IgD-negative memory B cell (primary cell): ENCODE results near the gene LDOC1. TPM values are rescaled to one million over a fixed set of nuclear protein-coding genes. Genes with fewer than 3 reads are reported as not detected.
"Not testable (repeated sequence)": the region's sequence is repeated elsewhere in the genome, so short reads cannot be mapped to it uniquely, and the experiment has no call there.

Experiments used
- H3K27ac Mint-ChIP-seq, 3 donors: one replicate each; pipeline ENCODE4 v1.8.0; 2020 to 2022; ENCODE audit warnings: mild to moderate bottlenecking in 3 of 3, mixed read lengths in 3 of 3, moderate library complexity in 1 of 3
- H3K27me3 Mint-ChIP-seq: one replicate; pipeline ENCODE4 v1.8.0; 2021; ENCODE audit warnings: mixed read lengths
- H3K36me3 Mint-ChIP-seq: one replicate; pipeline ENCODE4 v1.8.0; 2020; ENCODE audit warnings: mild to moderate bottlenecking, mixed read lengths
- H3K4me1 Mint-ChIP-seq, 3 donors: one replicate each; pipeline ENCODE4 v1.8.0; 2020 to 2022; ENCODE audit warnings: mixed read lengths in 3 of 3, mild to moderate bottlenecking in 1 of 3
- H3K4me3 Mint-ChIP-seq, 4 donors: one replicate each; pipeline ENCODE4 v1.8.0; 2020 to 2022; ENCODE audit warnings: mild to moderate bottlenecking in 4 of 4, mixed read lengths in 4 of 4, moderate library complexity in 3 of 4
- H3K9me3 Mint-ChIP-seq, 3 donors: one replicate each; pipeline ENCODE4 v1.8.0; 2020 to 2021; ENCODE audit warnings: mixed read lengths in 3 of 3, mild to moderate bottlenecking in 1 of 3
- polyA plus RNA-seq: library from polyadenylated mRNA; unstranded; fragments of 300-500 nt; fragmentation: Illumina TruSeq; gene quantifications from one replicate; pipeline ENCODE4 v1.2.3, GENCODE V29; 2021

LDOC1 gene
- 6.7 TPM for polyA plus RNA-seq

DNA sequence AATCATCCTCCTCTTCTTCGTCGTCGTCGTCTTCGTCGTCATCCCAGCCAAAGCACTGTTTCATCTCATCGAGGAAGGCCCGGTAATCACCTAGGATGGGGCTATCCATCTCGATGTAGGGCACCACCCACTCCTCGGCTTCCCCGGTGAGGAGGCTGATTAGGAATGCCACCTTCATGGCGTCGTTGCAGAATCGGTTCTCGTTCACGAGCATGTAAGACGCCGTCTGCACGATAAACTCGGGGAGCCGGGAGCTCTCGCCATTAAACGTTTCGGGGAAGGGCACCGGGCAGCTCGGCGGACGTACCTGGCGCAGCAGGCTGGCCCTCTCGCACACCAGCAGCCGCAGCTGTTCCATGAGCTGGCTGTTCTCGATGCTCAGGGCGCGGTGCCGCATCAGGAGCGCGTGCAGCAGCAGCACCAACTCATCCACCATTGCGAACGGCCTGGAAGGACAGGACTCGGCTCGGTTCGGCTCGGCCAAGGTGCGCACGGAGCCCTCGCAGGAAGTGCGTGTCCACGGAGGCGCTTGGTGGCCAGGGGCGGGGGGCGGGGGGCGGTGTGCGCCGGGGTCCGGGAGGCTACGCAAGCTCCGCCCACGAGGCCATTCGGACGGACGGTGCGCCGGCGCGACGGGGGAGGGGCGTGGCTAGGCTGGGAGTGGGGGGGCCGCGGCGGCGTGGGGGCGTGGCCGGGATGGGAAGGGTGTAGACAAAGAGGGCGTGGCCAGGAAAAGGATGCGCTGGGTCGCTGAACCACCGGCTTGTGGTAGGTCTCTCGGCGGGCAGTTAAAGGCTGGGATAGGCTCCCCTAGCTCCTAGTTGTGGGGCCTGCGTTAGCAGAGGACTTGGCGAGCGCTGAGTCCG, at the start of gene LDOC1:
Gene LDOC1 (minus strand): TSS at position 544 of the 866 bp plus-strand sequence. CDS start 108 bp downstream, at position 436.
- Mint-ChIP-seq H3K27ac (no peak within 1 kb of the TSS), H3K36me3 (no peaks in the 10 kb centered on the region), H3K4me1 (peaks cover 0 to 7% (median 2%) of the 10 kb centered on the region in 3 donors), H3K9me3 (peaks cover 0 to 4% (median 2%) of the 10 kb centered on the region in 3 donors), H3K4me3 (peak within 1 kb of the TSS; percentile 50 to 88 (median 82)), H3K27me3 (peaks cover 4% of the 10 kb centered on the region)

DNA sequence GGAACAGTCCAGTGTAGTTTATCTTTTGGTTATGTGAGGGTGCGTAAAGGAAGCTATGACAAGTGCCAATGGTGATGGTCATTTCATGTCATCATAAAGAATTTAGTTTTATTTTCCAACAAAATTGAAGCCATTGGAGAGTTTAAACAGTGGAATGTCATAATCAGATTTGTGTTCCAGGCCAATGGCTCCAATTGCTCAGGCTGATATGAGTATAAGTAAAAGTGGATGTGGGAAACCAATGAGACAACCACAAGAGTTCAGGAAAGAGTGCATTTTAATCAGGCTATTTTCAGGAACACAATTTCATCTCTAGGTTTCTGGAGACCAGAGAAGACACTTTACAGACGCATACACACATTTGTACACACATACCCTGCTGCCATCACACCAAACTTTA, 44.7 kb upstream of the LDOC1 start:
- H3K27ac Mint-ChIP-seq: no peak overlapping the region
- H3K9me3 Mint-ChIP-seq: peaks cover 2 to 3% (median 3%) of the 10 kb centered on the region in 3 donors
- H3K4me1 Mint-ChIP-seq: no peaks in the 10 kb centered on the region
- H3K27me3 Mint-ChIP-seq: no peaks in the 10 kb centered on the region
- H3K36me3 Mint-ChIP-seq: no peaks in the 10 kb centered on the region
- no peak overlapping the region for H3K4me3 Mint-ChIP-seq

DNA sequence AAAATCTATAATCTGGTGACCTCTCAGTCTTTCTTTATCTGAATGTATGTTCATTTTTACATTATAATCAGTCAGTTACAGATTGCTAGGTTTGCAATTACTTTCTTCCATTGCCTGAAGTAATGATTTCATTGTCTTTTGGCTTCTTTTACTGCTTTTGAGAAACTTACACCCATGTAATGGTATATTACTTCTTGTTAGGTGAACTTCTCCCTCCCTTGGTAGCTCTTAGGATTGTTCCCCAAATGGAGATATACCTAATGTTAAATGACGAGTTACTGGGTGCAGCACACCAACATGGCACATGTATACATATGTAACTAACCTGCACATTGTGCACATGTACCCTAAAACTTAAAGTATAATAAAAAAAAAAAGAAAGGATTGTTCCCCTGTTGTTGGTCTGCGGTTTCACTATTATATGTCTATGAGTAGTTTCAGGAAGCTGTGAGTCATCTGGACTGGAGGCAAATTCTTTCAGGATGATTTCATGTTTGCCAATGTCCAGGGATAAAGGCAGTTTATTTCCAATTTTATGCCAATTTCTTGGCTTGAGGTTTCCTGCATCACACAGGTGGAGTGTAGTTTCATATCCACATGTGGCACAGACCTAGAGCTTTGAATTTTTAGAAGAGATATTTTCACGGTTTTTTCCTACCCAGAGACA, 43.5 kb upstream of the LDOC1 start:
- Mint-ChIP-seq H3K9me3 (peaks cover 0 to 5% (median 3%) of the 10 kb centered on the region in 3 donors), H3K4me3 (no peak overlapping the region), H3K27me3 (no peaks in the 10 kb centered on the region), H3K27ac (no peak overlapping the region), H3K36me3 (no peaks in the 10 kb centered on the region), H3K4me1 (no peaks in the 10 kb centered on the region)

GRCh38 chrX:141214196-141214595, 37.3 kb upstream of the LDOC1 start:
- H3K27me3 Mint-ChIP-seq: no peaks in the 10 kb centered on the region
- H3K4me3 Mint-ChIP-seq: no peak overlapping the region
- H3K9me3 Mint-ChIP-seq: peaks cover 0 to 11% (median 10%) of the 10 kb centered on the region in 3 donors

GRCh38 chrX:141201962-141202361, 25.0 kb upstream of the LDOC1 start:
- Mint-ChIP-seq H3K27me3 (no peaks in the 10 kb centered on the region), H3K9me3 (peaks cover 3 to 11% (median 6%) of the 10 kb centered on the region in 3 donors), H3K4me1 (no peaks in the 10 kb centered on the region), H3K4me3 (no peak overlapping the region), H3K36me3 (no peaks in the 10 kb centered on the region), H3K27ac (no peak overlapping the region)

More at GRCh38 chrX:141214196-141214595, 37.3 kb upstream of the LDOC1 start:
- Mint-ChIP-seq H3K4me1 (no peaks in the 10 kb centered on the region), H3K27ac (no peak overlapping the region), H3K36me3 (no peaks in the 10 kb centered on the region)

DNA sequence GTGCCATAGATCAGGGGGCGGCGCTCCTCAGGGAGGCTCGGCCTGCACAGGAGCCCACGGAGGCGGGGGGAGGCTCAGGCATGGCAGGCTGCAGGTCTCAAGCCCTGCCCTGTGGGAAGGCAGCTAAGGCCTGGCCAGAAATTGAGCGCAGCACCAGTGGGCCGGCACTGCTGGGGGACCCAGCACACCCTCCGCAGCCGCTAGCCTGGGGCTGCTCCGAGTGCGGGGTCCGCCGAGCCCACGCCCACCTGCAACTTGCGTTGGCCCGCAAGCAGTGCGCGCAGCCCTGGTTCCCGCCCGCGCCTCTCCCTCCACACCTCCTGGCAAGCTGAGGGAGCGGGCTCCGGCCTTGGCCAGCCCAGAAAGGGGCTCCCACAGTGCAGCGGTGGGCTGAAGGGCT, 11.6 kb upstream of the LDOC1 start:
- not testable (repeated sequence) for H3K4me1 Mint-ChIP-seq, H3K27me3 Mint-ChIP-seq, H3K9me3 Mint-ChIP-seq, H3K36me3 Mint-ChIP-seq, H3K27ac Mint-ChIP-seq, H3K4me3 Mint-ChIP-seq

GRCh38 chrX:141185366-141185765, 8.4 kb upstream of the LDOC1 start:
- Mint-ChIP-seq H3K27ac (no peak overlapping the region), H3K27me3 (no peaks in the 10 kb centered on the region), H3K9me3 (peaks cover 0 to 3% (median 0%) of the 10 kb centered on the region in 3 donors), H3K36me3 (no peaks in the 10 kb centered on the region), H3K4me1 (peaks cover 0 to 3% (median 0%) of the 10 kb centered on the region in 3 donors), H3K4me3 (no peak overlapping the region)

DNA sequence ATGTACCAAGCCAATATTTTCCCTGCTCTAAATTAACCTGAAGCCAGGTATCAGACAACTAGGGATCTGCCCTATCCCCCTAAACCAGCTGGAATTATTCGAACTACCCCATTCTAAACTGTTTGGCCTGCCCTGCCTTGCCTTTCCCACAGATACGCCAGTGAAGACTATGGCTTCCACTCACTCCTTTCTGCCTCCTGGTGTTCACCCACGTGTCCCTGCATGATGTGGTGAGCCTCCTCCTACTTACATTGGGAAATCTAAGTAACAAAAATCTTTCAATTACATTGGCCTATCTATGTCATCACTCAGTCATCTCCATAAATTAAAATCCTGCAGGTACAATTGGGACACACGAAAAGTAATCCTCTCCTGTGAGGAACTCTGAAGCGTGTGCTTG, 6.1 kb upstream of the LDOC1 start:
- Mint-ChIP-seq H3K27ac (no peak overlapping the region), H3K27me3 (peaks cover under 1% of the 10 kb centered on the region), H3K4me1 (peaks cover 0 to 2% (median 0%) of the 10 kb centered on the region in 3 donors)

DNA sequence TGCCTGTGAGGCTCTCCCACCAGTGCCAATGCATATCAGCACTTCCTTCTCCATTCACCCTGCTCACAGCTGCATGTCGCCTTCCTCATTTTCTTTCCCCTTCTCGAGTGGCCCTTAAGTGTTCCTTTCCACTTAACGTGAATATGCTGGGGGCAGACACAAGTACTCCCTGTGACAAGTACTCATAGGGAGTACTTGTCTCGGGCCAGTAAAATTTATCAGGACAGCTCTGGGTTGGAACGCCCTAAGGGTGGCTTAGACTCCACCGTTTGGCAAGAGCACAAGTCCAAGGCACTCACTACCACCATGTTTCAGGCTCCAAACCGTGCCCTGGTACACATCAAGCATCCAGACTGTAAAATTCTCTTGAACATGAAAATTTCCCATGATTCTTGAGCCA, 3.9 kb upstream of the LDOC1 start:
- Mint-ChIP-seq H3K4me1 (peaks cover 0 to 4% (median 2%) of the 10 kb centered on the region in 3 donors), H3K27me3 (peaks cover 4% of the 10 kb centered on the region), H3K4me3 (no peak overlapping the region), H3K9me3 (peaks cover 0 to 4% (median 2%) of the 10 kb centered on the region in 3 donors), H3K36me3 (no peaks in the 10 kb centered on the region), H3K27ac (no peak overlapping the region)

More for the DNA sequence above, 6.1 kb upstream of the LDOC1 start:
- Mint-ChIP-seq H3K4me3 (no peak overlapping the region), H3K9me3 (peaks cover 0 to 4% (median 0%) of the 10 kb centered on the region in 3 donors), H3K36me3 (no peaks in the 10 kb centered on the region)

DNA sequence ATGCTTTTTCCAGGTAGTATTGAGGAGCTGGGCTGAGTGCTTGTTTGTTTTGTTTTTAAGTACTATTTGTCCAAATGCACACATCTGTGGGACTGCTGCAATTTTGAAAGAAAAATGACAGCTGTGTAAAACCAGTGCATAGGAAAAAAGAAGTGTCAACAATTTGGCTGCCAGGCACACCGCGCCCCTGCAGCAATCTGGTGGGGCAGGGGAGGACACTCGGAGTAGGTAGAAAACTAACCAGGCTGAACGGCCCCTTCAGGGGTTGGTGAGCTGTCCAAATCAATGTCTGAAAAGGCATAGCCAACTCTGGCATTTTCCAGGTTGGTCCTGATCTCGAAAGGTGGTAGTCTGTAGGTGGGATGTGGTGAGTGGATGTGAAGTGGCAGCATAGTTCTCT, 1.1 kb downstream of the LDOC1 start:
- peaks cover 0 to 4% (median 2%) of the 10 kb centered on the region in 3 donors for H3K9me3 Mint-ChIP-seq

GRCh38 chrX:141164406-141164805, 12.5 kb downstream of the LDOC1 start:
- Mint-ChIP-seq H3K4me1 (no peaks in the 10 kb centered on the region), H3K27me3 (no peaks in the 10 kb centered on the region), H3K9me3 (peaks cover 0 to 11% (median 1%) of the 10 kb centered on the region in 3 donors), H3K27ac (no peak overlapping the region), H3K4me3 (no peak overlapping the region), H3K36me3 (no peaks in the 10 kb centered on the region)

More for the DNA sequence above, 1.1 kb downstream of the LDOC1 start:
- Mint-ChIP-seq H3K27me3 (peaks cover 4% of the 10 kb centered on the region), H3K27ac (no peak overlapping the region), H3K36me3 (no peaks in the 10 kb centered on the region), H3K4me1 (peaks cover 0 to 6% (median 2%) of the 10 kb centered on the region in 3 donors), H3K4me3 (peak overlapping the region in 2 of 4 donors; percentile 17 to 59)

GRCh38 chrX:141158084-141158483, 18.8 kb downstream of the LDOC1 start:
- no peaks in the 10 kb centered on the region for H3K36me3 Mint-ChIP-seq
- no peaks in the 10 kb centered on the region for H3K27me3 Mint-ChIP-seq
- H3K27ac Mint-ChIP-seq: no peak overlapping the region
- no peaks in the 10 kb centered on the region for H3K4me1 Mint-ChIP-seq
- H3K9me3 Mint-ChIP-seq: peaks cover 0 to 11% (median 3%) of the 10 kb centered on the region in 3 donors
- no peak overlapping the region for H3K4me3 Mint-ChIP-seq

DNA sequence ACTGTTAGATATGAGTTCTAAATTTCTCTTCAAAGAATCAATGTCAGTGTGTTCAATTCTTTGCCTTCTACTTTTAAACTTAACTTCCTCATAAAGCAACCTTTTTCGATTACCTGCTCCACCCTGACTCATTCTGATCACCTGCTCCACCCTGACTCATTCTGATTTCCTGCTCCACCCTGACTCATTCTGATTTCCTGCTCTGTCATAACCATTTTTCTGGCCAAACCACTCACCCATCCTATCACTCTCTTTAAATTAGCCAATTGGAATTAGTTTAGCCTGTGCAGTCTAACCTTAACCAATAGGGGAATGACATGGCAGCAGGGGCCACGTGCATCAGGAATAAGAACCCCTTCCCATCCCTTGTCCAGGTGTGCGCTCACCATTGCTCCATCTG, 21.7 kb downstream of the LDOC1 start:
- not testable (repeated sequence) for H3K4me1 Mint-ChIP-seq, H3K27me3 Mint-ChIP-seq, H3K4me3 Mint-ChIP-seq, H3K36me3 Mint-ChIP-seq, H3K27ac Mint-ChIP-seq
- peaks cover 0 to 11% (median 2%) of the 10 kb centered on the region in 3 donors for H3K9me3 Mint-ChIP-seq

DNA sequence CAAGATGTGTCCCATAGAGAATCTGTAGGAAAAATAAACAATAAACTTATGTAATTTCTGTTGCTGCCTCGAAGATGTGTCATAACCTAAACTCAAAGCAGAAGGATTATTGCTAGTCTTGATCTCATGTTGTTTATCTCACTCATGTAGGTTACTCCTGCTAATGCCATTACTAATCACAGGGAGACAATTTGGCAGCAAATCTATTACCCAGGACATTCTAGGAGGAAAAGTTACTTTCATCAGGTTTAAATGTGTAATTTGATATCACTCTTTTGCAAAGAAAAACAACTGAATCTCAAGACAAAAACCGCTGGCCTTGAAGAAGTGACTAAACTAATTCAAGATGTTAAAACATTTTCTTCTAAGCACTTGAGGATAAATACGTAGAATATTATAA, 34.0 kb downstream of the LDOC1 start:
- Mint-ChIP-seq H3K4me1 (no peaks in the 10 kb centered on the region), H3K36me3 (no peaks in the 10 kb centered on the region), H3K9me3 (peaks cover 0 to 8% (median 4%) of the 10 kb centered on the region in 3 donors), H3K27ac (no peak overlapping the region), H3K27me3 (no peaks in the 10 kb centered on the region), H3K4me3 (no peak overlapping the region)

GRCh38 chrX:141133272-141133671, 43.7 kb downstream of the LDOC1 start:
- Mint-ChIP-seq H3K27me3 (no peaks in the 10 kb centered on the region), H3K4me1 (no peaks in the 10 kb centered on the region), H3K9me3 (peaks cover 0 to 4% (median 3%) of the 10 kb centered on the region in 3 donors), H3K36me3 (no peaks in the 10 kb centered on the region), H3K27ac (no peak overlapping the region), H3K4me3 (no peak overlapping the region)
